Adrenal gland (tissue), 12 donors: Measurements from ENCODE around the gene ALPK3. TPM values are rescaled to one million over a fixed set of nuclear protein-coding genes. Genes with fewer than 3 reads are reported as not detected.

Source experiments
- DNase-seq, 7 donors: peaks; one replicate each; pipeline ENCODE4 v3.0.0-alpha.2; 2019 to 2020
- H3K27ac ChIP-seq, 5 donors: fragments of 200-600 bp; sonication (generic) in 4 of 5; 1 replicate in 3 of 5; 2 replicates in 2 of 5; pipeline versions ENCODE4 v1.5.1 to v1.8.0; 2016 to 2020; ENCODE audit warnings: mild to moderate bottlenecking in 1 of 5
- H3K27me3 ChIP-seq: fragments of 200-600 bp; 2 replicates; pipeline ENCODE4 v1.8.0; 2021
- H3K36me3 ChIP-seq, 2 donors: fragments of 200-600 bp; replicated peaks in 1 of 2; 1 replicate in 1 of 2; 2 replicates in 1 of 2; pipeline versions ENCODE4 v1.5.1 to v1.8.0; 2018 to 2022
- H3K4me1 ChIP-seq, 2 donors: fragments of 200-600 bp; replicated peaks in 1 of 2; 1 replicate in 1 of 2; 2 replicates in 1 of 2; pipeline versions ENCODE4 v1.5.1 to v1.8.0; 2018 to 2021
- H3K4me3 ChIP-seq, 4 donors: fragments of 200-600 bp; sonication (generic) in 3 of 4; one replicate each; pipeline ENCODE4 v1.5.1; 2016 to 2018
- H3K9me3 ChIP-seq, 3 donors: fragments of 200-600 bp; sonication (generic) in 1 of 3; replicated peaks in 1 of 3; 1 replicate in 2 of 3; 2 replicates in 1 of 3; pipeline versions ENCODE4 v1.5.1 to v1.8.0; 2016 to 2021
- POLR2A ChIP-seq, 2 donors: fragments of 450-650 bp; IDR thresholded peaks; one replicate each; pipeline ENCODE4 v1.6.1; 2017; ENCODE audit warnings: antibody characterized with exemption in 2 of 2, mild to moderate bottlenecking in 2 of 2, moderate library complexity in 1 of 2
- WGBS, 4 donors: extraction: QIAGEN DNeasy Blood & Tissue Kit in 2 of 4; methylation state at CpG; one replicate each; pipeline versions ENCODE4 v1.1.5 to v1.1.7; 2013 to 2017; 5-methylcytosine and 5-hydroxymethylcytosine counted together
- intact Hi-C, 2 donors: fragments of 100-400 bp; cut with DNase I; formaldehyde crosslinking; loops; one replicate each; pipeline versions ENCODE4 v1.14.1 to v1.15.0; 2022 to 2023
- polyA plus RNA-seq, 3 donors: library from polyadenylated mRNA; stranded (reverse); fragments of 200-250 nt in 2 of 3; fragments of 350-450 nt in 1 of 3; fragmentation: Illumina TruSeq in 1 of 3; extraction: RNeasy Lipid Tissue Mini Kit (QIAGEN cat#74804) in 1 of 3; gene quantifications; one replicate each; pipeline ENCODE4 v1.2.3, GENCODE V29; 2013 to 2014
- total RNA-seq, 9 donors: library from RNA; depleted of rRNA in 4 of 9; stranded (reverse); fragments of >200 nt in 4 of 9; fragments of 120-200 nt in 1 of 9; fragmentation: NEBNext Ultra II Directional in 1 of 9; extraction: Animal tissue kit (Norgen Biotek cat#: 25700) in 1 of 9; gene quantifications; one replicate each; pipeline versions ENCODE4 v1.1.0 to v1.2.4, GENCODE V29; 2013 to 2023
- TF ChIP-seq, protein P1 (sequence below), 6 experiments: fragments of 450-650 bp in 4 of 6; fragments of 200-600 bp in 2 of 6; sonication (generic) in 1 of 6; IDR thresholded peaks; 1 replicate in 5 of 6; 2 replicates in 1 of 6; pipeline versions ENCODE4 v1.5.1 to v1.8.0; 2016 to 2021; ENCODE audit warnings: antibody characterized with exemption in 6 of 6, mild to moderate bottlenecking in 2 of 6, moderate library complexity in 1 of 6
- donor health status: healthy with polysubstance abuse.
- donor health status: Bipolar disorder and iron deficiency.
- donor health status: DM: yes; HTN: yes; CAD: no.
- donor health status: DM: no; HTN: no; CAD: no.
- donor health status: DM: no; HTN: no; CAD: no.
- donor health status: DM: yes; HTN: yes; CAD: no.

ALPK3 gene
- total and polyA plus RNA-seq, 12 donors, result 5.8 to 39.3 (median 15.9) TPM

- H3K9me3 ChIP-seq, result no peaks in the 10 kb centered on the region
- 85 to 92% (median 88%) methylated on average over 3 of the region's 3 CpGs for WGBS, 4 donors
- intact Hi-C loops, result loop anchor here in 1 of 2 donors (10.0 kb wide), 1 partner anchor 63 kb away; no protein-coding TSS in a partner anchor
- H3K27ac ChIP-seq, result no peak overlapping the region
- no peak overlapping the region for H3K4me3 ChIP-seq
- no peaks in the 10 kb centered on the region for H3K4me1 ChIP-seq
- TF ChIP-seq, protein P1, sequence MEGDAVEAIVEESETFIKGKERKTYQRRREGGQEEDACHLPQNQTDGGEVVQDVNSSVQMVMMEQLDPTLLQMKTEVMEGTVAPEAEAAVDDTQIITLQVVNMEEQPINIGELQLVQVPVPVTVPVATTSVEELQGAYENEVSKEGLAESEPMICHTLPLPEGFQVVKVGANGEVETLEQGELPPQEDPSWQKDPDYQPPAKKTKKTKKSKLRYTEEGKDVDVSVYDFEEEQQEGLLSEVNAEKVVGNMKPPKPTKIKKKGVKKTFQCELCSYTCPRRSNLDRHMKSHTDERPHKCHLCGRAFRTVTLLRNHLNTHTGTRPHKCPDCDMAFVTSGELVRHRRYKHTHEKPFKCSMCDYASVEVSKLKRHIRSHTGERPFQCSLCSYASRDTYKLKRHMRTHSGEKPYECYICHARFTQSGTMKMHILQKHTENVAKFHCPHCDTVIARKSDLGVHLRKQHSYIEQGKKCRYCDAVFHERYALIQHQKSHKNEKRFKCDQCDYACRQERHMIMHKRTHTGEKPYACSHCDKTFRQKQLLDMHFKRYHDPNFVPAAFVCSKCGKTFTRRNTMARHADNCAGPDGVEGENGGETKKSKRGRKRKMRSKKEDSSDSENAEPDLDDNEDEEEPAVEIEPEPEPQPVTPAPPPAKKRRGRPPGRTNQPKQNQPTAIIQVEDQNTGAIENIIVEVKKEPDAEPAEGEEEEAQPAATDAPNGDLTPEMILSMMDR (IDR thresholded peaks at IDR 0.05), result no peak
- TF ChIP-seq POLR2A (IDR thresholded peaks at IDR 0.05), result no peak
- H3K27me3 ChIP-seq, result no peaks in the 10 kb centered on the region
- H3K36me3 ChIP-seq, result peaks cover 0 to 23% of the 10 kb centered on the region in 2 donors
- DNase-seq, result no peak
Observed at GRCh38 chr15:84861781-84862180, 44.6 kb downstream of the ALPK3 start.

DNA sequence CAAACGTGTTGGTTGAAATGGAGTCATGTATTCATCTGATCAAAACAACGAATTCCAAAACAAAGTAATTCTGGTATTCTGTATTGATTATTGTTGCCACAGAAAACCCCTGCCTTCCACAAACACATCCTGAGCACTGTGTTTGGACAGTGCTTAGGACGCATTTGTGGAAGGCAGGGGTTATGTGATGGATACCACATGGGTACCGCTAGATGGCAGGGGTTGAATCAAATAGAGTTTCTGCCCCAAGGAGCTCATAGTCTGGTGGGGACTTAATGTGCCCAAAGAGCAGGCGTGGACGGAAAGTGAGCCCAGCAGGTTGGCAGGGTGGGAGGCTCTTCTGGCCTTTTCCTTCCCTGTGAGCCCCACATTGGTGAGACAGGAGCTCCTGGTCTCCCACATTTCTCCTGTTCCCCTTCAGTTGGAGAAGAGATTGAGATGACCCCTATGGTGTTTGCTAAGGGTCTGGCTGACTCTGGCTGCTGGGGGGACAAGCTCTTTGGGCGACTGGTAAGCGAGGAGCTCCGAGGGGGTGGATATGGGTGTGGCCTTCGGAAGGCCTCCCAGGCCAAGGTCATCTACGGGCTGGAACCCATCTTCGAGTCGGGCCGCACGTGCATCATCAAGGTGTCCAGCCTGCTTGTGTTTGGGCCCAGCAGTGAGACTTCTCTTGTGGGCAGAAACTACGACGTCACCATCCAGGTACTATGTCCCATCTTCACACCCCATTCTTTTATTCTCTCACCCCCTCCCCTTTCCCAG is 45.2 kb downstream of the ALPK3 start:
- Histone ChIP-seq H3K36me3 (peaks cover 0 to 20% of the 10 kb centered on the region in 2 donors), H3K9me3 (no peaks in the 10 kb centered on the region)
- intact Hi-C loops, result loop anchor here in 1 of 2 donors (10.0 kb wide), 1 partner anchor 62 kb away; no protein-coding TSS in a partner anchor

DNA sequence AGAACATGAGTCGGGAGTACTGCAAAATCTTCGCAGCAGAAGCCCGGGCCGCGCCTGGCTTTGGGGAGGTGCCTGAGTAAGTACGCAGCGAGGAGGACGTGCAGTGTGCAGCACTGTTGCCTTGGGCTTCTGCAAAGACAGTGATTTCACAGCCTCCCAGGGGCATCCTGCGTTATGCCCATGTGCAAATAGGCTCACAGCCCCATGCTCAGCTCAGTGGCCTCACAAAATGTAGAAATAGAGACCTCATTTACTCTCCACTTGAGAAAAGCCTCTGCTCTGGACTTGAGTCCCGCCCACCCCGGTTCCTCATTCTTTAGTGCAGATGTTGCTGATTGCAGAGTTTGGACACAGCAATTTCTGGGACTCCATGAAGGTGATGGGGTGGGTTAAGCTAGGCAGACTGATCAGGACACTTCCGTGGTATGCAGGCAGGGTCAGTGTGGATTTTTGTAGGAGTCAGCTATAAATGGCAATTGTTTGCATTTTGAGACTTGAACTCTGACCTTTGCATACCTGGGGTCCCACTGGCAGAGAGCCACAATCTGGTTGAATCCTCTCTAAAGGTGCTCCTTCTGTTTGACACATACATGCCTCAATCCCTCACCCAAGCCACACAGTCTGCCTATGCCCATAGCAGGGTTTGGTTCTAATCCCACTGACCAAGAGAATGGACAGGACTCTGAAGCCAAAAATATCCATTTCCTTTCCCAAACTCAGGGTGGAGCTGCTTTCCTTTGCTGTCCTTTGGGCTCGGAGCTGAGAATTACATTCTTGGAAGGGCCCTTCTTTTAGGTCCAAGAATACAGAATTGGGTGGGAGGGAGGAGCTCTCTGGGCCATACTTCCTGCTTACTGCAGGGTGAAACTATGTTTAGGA is 46.6 kb downstream of the ALPK3 start:
- no peak for DNase-seq
- Histone ChIP-seq H3K9me3 (no peaks in the 10 kb centered on the region), H3K27ac (no peak overlapping the region)

More for the DNA sequence above, 45.2 kb downstream of the ALPK3 start:
- no peak for TF ChIP-seq POLR2A (IDR thresholded peaks at IDR 0.05)
- TF ChIP-seq, protein P1 (IDR thresholded peaks at IDR 0.05), result no peak
- no peak for DNase-seq
- H3K4me1 ChIP-seq, result no peaks in the 10 kb centered on the region
- H3K27ac ChIP-seq, result no peak overlapping the region
- H3K4me3 ChIP-seq, result no peak overlapping the region
- no peaks in the 10 kb centered on the region for H3K27me3 ChIP-seq
- 88 to 94% (median 90%) methylated on average over 16 to 17 of the region's 17 CpGs for WGBS, 4 donors

More for the DNA sequence above, 46.6 kb downstream of the ALPK3 start:
- WGBS, 4 donors, result 76 to 89% (median 83%) methylated on average over 12 to 13 of the region's 13 CpGs
- intact Hi-C loops, result loop anchor here in 1 of 2 donors (10.0 kb wide), 1 partner anchor 61 kb away; no protein-coding TSS in a partner anchor
- peaks cover 0 to 12% of the 10 kb centered on the region in 2 donors for H3K36me3 ChIP-seq
- H3K27me3 ChIP-seq, result no peaks in the 10 kb centered on the region
- H3K4me3 ChIP-seq, result no peak overlapping the region
- no peak for TF ChIP-seq POLR2A (IDR thresholded peaks at IDR 0.05)
- TF ChIP-seq, protein P1 (IDR thresholded peaks at IDR 0.05), result peak in 4 of 6 experiments; percentile 15 to 35 (median 28)
- no peaks in the 10 kb centered on the region for H3K4me1 ChIP-seq
